HCT116 (cell line): ENCODE results near the gene DAZAP2.

Experiments
- CEBPB ChIP-seq: IDR thresholded peaks from 2 replicates; pipeline ENCODE4 v1.6.1; 2012; ENCODE audit warnings: low read depth
- ELF1 ChIP-seq: IDR thresholded peaks from 2 replicates; pipeline ENCODE4 v1.6.1; 2012; ENCODE audit warnings: low read depth, borderline replicate concordance
- EZH2 ChIP-seq: fragments of 200-600 bp; sonication (generic); IDR thresholded peaks from 2 replicates; pipeline ENCODE4 v1.6.1; 2017; ENCODE audit warnings: antibody characterized with exemption, mixed run types
- EZH2phosphoT487 ChIP-seq: fragments of 200-600 bp; IDR thresholded peaks from 2 replicates; pipeline ENCODE4 v1.6.1; 2018; ENCODE audit warnings: antibody characterized with exemption, borderline replicate concordance
- POLR2A ChIP-seq: IDR thresholded peaks from 2 replicates; pipeline ENCODE4 v1.7.0; 2011; ENCODE audit warnings: borderline replicate concordance; ENCODE audit not compliant: insufficient read depth, insufficient read length; ENCODE audit errors: extremely low read depth
- POLR2AphosphoS5 ChIP-seq: IDR thresholded peaks from 2 replicates; pipeline ENCODE4 v1.6.1; 2011; ENCODE audit warnings: mild to moderate bottlenecking, low read depth, low read length, moderate library complexity
- SIN3A ChIP-seq: IDR thresholded peaks from 2 replicates; pipeline ENCODE4 v1.6.1; 2012; ENCODE audit warnings: low read depth
- YY1 ChIP-seq: IDR thresholded peaks from 2 replicates; pipeline ENCODE4 v1.6.1; 2011; ENCODE audit warnings: low read length, low read depth, moderate library complexity, mild to moderate bottlenecking; ENCODE audit not compliant: insufficient replicate concordance; ENCODE audit errors: extremely low read depth
- ZBTB33 ChIP-seq: IDR thresholded peaks from 2 replicates; pipeline ENCODE4 v1.6.1; 2011; ENCODE audit warnings: mild to moderate bottlenecking, low read length, moderate library complexity; ENCODE audit not compliant: insufficient replicate concordance; ENCODE audit errors: extremely low read depth
- ZNF274 ChIP-seq: fragments of 200-500 bp; sonication (Bioruptor generic); IDR thresholded peaks from 2 replicates; pipeline ENCODE4 v1.6.1; 2014; ENCODE audit warnings: mild to moderate bottlenecking, low read depth, low read length, inconsistent platforms
- TF ChIP-seq, protein P1 (sequence below), 3 experiments: fragments of 200-600 bp in 1 of 3; sonication (generic) in 1 of 3; IDR thresholded peaks in 2 of 3; conservative IDR thresholded peaks in 1 of 3; 2 replicates each; pipeline ENCODE4 v1.5.1; 2012 to 2017; ENCODE audit warnings: low read depth in 2 of 3, low read length in 2 of 3, antibody characterized with exemption in 1 of 3, borderline replicate concordance in 1 of 3, control low read depth in 1 of 3, mild to moderate bottlenecking in 1 of 3, mixed read lengths in 1 of 3, mixed run types in 1 of 3, moderate library complexity in 1 of 3; ENCODE audit not compliant: insufficient read depth in 1 of 3
- TF ChIP-seq, protein P2 (sequence below): IDR thresholded peaks from 2 replicates; pipeline ENCODE4 v1.6.1; 2012
- TF ChIP-seq, protein P3 (sequence below): IDR thresholded peaks from 2 replicates; pipeline ENCODE4 v1.6.1; 2012; ENCODE audit warnings: low read depth
- TF ChIP-seq, protein P4 (sequence below): IDR thresholded peaks from 2 replicates; pipeline ENCODE4 v1.6.1; 2012

DNA sequence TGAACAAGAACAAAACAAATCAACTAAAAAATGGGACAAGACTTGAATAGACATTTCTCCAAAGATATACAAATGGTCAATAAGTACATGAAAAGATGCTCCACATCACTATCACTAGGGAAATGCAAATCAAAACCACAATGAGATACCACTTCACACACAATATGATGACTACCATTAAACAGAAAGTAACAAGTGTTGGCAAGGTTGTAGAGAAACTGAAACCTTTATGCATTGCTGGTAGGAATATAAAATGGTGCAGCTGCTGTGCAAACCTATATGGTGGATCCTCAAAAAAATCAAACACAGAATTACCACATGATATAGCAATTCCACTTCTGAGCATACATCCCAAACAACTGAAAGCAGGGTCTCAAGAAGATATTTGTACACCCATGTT lies 26.4 kb downstream of the DAZAP2 start:
- TF ChIP-seq, protein P1, sequence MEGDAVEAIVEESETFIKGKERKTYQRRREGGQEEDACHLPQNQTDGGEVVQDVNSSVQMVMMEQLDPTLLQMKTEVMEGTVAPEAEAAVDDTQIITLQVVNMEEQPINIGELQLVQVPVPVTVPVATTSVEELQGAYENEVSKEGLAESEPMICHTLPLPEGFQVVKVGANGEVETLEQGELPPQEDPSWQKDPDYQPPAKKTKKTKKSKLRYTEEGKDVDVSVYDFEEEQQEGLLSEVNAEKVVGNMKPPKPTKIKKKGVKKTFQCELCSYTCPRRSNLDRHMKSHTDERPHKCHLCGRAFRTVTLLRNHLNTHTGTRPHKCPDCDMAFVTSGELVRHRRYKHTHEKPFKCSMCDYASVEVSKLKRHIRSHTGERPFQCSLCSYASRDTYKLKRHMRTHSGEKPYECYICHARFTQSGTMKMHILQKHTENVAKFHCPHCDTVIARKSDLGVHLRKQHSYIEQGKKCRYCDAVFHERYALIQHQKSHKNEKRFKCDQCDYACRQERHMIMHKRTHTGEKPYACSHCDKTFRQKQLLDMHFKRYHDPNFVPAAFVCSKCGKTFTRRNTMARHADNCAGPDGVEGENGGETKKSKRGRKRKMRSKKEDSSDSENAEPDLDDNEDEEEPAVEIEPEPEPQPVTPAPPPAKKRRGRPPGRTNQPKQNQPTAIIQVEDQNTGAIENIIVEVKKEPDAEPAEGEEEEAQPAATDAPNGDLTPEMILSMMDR (IDR thresholded peaks at IDR 0.05 in 2 of 3, conservative IDR thresholded peaks at IDR 0.05 in 1 of 3; ENCODE audit: borderline replicate concordance in 1 of 3, insufficient read depth in 1 of 3, low read depth in 2 of 3, low read length in 2 of 3), result no peak
- TF ChIP-seq SIN3A (no peak), CEBPB (no peak), ZBTB33 (no peak), ZNF274 (no peak), EZH2phosphoT487 (no peak), POLR2AphosphoS5 (no peak), POLR2A (no peak), YY1 (no peak), ELF1 (no peak), EZH2 (no peak)
- TF ChIP-seq, protein P2, sequence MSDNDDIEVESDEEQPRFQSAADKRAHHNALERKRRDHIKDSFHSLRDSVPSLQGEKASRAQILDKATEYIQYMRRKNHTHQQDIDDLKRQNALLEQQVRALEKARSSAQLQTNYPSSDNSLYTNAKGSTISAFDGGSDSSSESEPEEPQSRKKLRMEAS, result no peak
- TF ChIP-seq, protein P3, sequence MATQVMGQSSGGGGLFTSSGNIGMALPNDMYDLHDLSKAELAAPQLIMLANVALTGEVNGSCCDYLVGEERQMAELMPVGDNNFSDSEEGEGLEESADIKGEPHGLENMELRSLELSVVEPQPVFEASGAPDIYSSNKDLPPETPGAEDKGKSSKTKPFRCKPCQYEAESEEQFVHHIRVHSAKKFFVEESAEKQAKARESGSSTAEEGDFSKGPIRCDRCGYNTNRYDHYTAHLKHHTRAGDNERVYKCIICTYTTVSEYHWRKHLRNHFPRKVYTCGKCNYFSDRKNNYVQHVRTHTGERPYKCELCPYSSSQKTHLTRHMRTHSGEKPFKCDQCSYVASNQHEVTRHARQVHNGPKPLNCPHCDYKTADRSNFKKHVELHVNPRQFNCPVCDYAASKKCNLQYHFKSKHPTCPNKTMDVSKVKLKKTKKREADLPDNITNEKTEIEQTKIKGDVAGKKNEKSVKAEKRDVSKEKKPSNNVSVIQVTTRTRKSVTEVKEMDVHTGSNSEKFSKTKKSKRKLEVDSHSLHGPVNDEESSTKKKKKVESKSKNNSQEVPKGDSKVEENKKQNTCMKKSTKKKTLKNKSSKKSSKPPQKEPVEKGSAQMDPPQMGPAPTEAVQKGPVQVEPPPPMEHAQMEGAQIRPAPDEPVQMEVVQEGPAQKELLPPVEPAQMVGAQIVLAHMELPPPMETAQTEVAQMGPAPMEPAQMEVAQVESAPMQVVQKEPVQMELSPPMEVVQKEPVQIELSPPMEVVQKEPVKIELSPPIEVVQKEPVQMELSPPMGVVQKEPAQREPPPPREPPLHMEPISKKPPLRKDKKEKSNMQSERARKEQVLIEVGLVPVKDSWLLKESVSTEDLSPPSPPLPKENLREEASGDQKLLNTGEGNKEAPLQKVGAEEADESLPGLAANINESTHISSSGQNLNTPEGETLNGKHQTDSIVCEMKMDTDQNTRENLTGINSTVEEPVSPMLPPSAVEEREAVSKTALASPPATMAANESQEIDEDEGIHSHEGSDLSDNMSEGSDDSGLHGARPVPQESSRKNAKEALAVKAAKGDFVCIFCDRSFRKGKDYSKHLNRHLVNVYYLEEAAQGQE, result no peak
- TF ChIP-seq, protein P4, sequence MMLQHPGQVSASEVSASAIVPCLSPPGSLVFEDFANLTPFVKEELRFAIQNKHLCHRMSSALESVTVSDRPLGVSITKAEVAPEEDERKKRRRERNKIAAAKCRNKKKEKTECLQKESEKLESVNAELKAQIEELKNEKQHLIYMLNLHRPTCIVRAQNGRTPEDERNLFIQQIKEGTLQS, result no peak
